HepG2 (cell line): Measurements from ENCODE around the gene OTUD7B. TPM values are rescaled to one million over a fixed set of nuclear protein-coding genes. Genes with fewer than 3 reads are reported as not detected.

Source experiments
- CEBPG ChIP-seq: IDR thresholded peaks from 2 replicates; pipeline ENCODE4 v1.6.1; 2016
- CREM ChIP-seq, 2 experiments: sonication (generic) in 1 of 2; formaldehyde crosslinking in 1 of 2; IDR thresholded peaks; 2 replicates each; pipeline versions ENCODE4 v1.4.0 to v1.6.1; 2016 to 2020; ENCODE audit warnings: antibody characterized with exemption in 1 of 2, mild to moderate bottlenecking in 1 of 2, missing genetic modification reagents in 1 of 2
- ETS1 ChIP-seq: sonication (generic); formaldehyde crosslinking; IDR thresholded peaks from 2 replicates; pipeline ENCODE4 v1.4.0; 2020; ENCODE audit warnings: missing genetic modification reagents
- KDM6A ChIP-seq: IDR thresholded peaks from 2 replicates; pipeline ENCODE4 v1.6.1; 2016; ENCODE audit warnings: low read depth
- KMT2A ChIP-seq: sonication (generic); formaldehyde crosslinking; IDR thresholded peaks from 2 replicates; pipeline ENCODE4 v1.4.0; 2020; ENCODE audit warnings: missing genetic modification reagents
- NONO ChIP-seq, 2 experiments: fragments of 450-650 bp in 1 of 2; sonication (generic) in 1 of 2; formaldehyde crosslinking in 1 of 2; IDR thresholded peaks in 1 of 2; conservative IDR thresholded peaks in 1 of 2; 2 replicates each; pipeline versions ENCODE4 v1.6.1 to v1.8.0; 2017 to 2022; ENCODE audit warnings: mild to moderate bottlenecking in 1 of 2, missing genetic modification reagents in 1 of 2, moderate library complexity in 1 of 2
- ONECUT2 ChIP-seq: sonication (generic); formaldehyde crosslinking; IDR thresholded peaks from 2 replicates; pipeline ENCODE4 v1.4.0; 2020; ENCODE audit warnings: missing genetic modification reagents
- RXRA ChIP-seq: sonication (generic); formaldehyde crosslinking; IDR thresholded peaks from 2 replicates; pipeline ENCODE4 v1.5.1; 2020; ENCODE audit warnings: missing genetic modification reagents
- SUZ12 ChIP-seq: fragments of 150-350 bp; IDR thresholded peaks from 2 replicates; pipeline ENCODE4 v1.6.1; 2014; ENCODE audit warnings: low read depth, low read length
- TEAD3 ChIP-seq: optimal IDR thresholded peaks from 2 replicates; pipeline ENCODE3; 2016; ENCODE audit warnings: borderline replicate concordance
- ZBTB7B ChIP-seq: sonication (generic); formaldehyde crosslinking; IDR thresholded peaks from 2 replicates; pipeline ENCODE4 v1.4.0; 2020; ENCODE audit warnings: missing genetic modification reagents
- ZFP36L1 ChIP-seq: sonication (generic); formaldehyde crosslinking; IDR thresholded peaks from 2 replicates; pipeline ENCODE4 v1.8.0; 2022; ENCODE audit warnings: mild to moderate bottlenecking, missing genetic modification reagents, moderate library complexity
- ZFP41 ChIP-seq: sonication (generic); formaldehyde crosslinking; IDR thresholded peaks from 2 replicates; pipeline ENCODE4 v1.4.0; 2020; ENCODE audit warnings: mild to moderate bottlenecking, missing genetic modification reagents, borderline replicate concordance
- ZFP82 ChIP-seq: sonication (generic); formaldehyde crosslinking; IDR thresholded peaks from 2 replicates; pipeline ENCODE4 v1.5.1; 2020; ENCODE audit warnings: mild to moderate bottlenecking, missing genetic modification reagents, borderline replicate concordance
- ZNF280D ChIP-seq: sonication (generic); formaldehyde crosslinking; IDR thresholded peaks from 2 replicates; pipeline ENCODE4 v1.5.1; 2020; ENCODE audit warnings: mild to moderate bottlenecking, missing genetic modification reagents
- ZNF296 ChIP-seq: sonication (generic); formaldehyde crosslinking; conservative IDR thresholded peaks from 2 replicates; pipeline ENCODE4 v1.5.0; 2020; ENCODE audit warnings: mild to moderate bottlenecking, missing genetic modification reagents
- ZNF501 ChIP-seq: sonication (generic); formaldehyde crosslinking; IDR thresholded peaks from 2 replicates; pipeline ENCODE4 v1.5.1; 2020; ENCODE audit warnings: mild to moderate bottlenecking, moderate library complexity, missing genetic modification reagents
- ZNF562 ChIP-seq: sonication (generic); formaldehyde crosslinking; IDR thresholded peaks from 2 replicates; pipeline ENCODE4 v1.8.0; 2022; ENCODE audit warnings: missing genetic modification reagents, borderline replicate concordance
- ZNF564 ChIP-seq: sonication (generic); formaldehyde crosslinking; IDR thresholded peaks from 2 replicates; pipeline ENCODE4 v1.8.1; 2023; ENCODE audit warnings: mild to moderate bottlenecking, missing genetic modification reagents
- ZNF670 ChIP-seq: sonication (generic); formaldehyde crosslinking; IDR thresholded peaks from 2 replicates; pipeline ENCODE4 v1.8.0; 2022; ENCODE audit warnings: mild to moderate bottlenecking, missing genetic modification reagents, borderline replicate concordance
- ZNF75D ChIP-seq: sonication (generic); formaldehyde crosslinking; IDR thresholded peaks from 2 replicates; pipeline ENCODE4 v1.8.1; 2023; ENCODE audit warnings: missing genetic modification reagents, mild to moderate bottlenecking, borderline replicate concordance
- ZNF773 ChIP-seq: sonication (generic); formaldehyde crosslinking; IDR thresholded peaks from 2 replicates; pipeline ENCODE4 v1.4.0; 2020; ENCODE audit warnings: missing genetic modification reagents, borderline replicate concordance
- ZNF841 ChIP-seq: sonication (generic); formaldehyde crosslinking; IDR thresholded peaks from 2 replicates; pipeline ENCODE4 v1.8.1; 2023; ENCODE audit warnings: missing genetic modification reagents, borderline replicate concordance
- ZSCAN21 ChIP-seq: sonication (generic); formaldehyde crosslinking; IDR thresholded peaks from 2 replicates; pipeline ENCODE4 v1.8.0; 2022; ENCODE audit warnings: mild to moderate bottlenecking, missing genetic modification reagents, moderate library complexity, borderline replicate concordance
- ZSCAN29 ChIP-seq: sonication (generic); formaldehyde crosslinking; conservative IDR thresholded peaks from 2 replicates; pipeline ENCODE4 v1.4.0; 2020; ENCODE audit warnings: mild to moderate bottlenecking, missing genetic modification reagents
- polyA plus RNA-seq, 8 experiments: library from polyadenylated mRNA; depleted of rRNA in 3 of 8; stranded (reverse) in 7 of 8; unstranded in 1 of 8; fragments of >200 nt; fragmentation: Illumina TruSeq in 4 of 8; extraction: Trizol in 4 of 8; gene quantifications; 2 replicates each; pipeline versions ENCODE4 v1.2.1 to v1.2.3, GENCODE V29; 2011 to 2016; ENCODE audit warnings: low read depth in 4 of 8, missing spikeins in 1 of 8, mixed read lengths in 1 of 8; ENCODE audit not compliant: insufficient read depth in 1 of 8
- total RNA-seq, 5 experiments: library from RNA; depleted of rRNA; stranded (reverse); fragments of >200 nt; fragmentation: Illumina TruSeq; extraction: Trizol; gene quantifications; 2 replicates each; pipeline ENCODE4 v1.2.3, GENCODE V29; 2016; ENCODE audit warnings: low read depth in 1 of 5

Gene OTUD7B
- total and polyA plus RNA-seq, 2 of the 13 experiments (the other 11 are each of a cell fraction or from before 2014, with no cell fraction given): 5.1 to 11.2 TPM

GRCh38 chr1:149888247-149888998, 122.1 kb downstream of the OTUD7B start (continued):
- no peak for TF ChIP-seq ETS1 (CRISPR knock-in tag)
- no peak for TF ChIP-seq ZNF773 (CRISPR knock-in tag)
- no peak for TF ChIP-seq ZNF280D (CRISPR knock-in tag)
- no peak; the same call in 1 of the 2 replicates for TF ChIP-seq ZNF670
- TF ChIP-seq ZNF564 (CRISPR knock-in tag): no peak
- TF ChIP-seq ZFP41 (CRISPR knock-in tag): no peak
- TF ChIP-seq ZSCAN21 (CRISPR knock-in tag): no peak
- TF ChIP-seq CREM (IDR thresholded peaks at IDR 0.05): peak; percentile 67; the same call in 1 of the 2 replicates
- TF ChIP-seq CREM (CRISPR knock-in tag; IDR thresholded peaks at IDR 0.05): no peak
- no peak for TF ChIP-seq ZBTB7B (CRISPR knock-in tag)
- TF ChIP-seq SUZ12: no peak
- no peak for TF ChIP-seq ZNF562
- no peak for TF ChIP-seq NONO (IDR thresholded peaks at IDR 0.05)
- TF ChIP-seq NONO (CRISPR knock-in tag; conservative IDR thresholded peaks at IDR 0.05): no peak
- TF ChIP-seq ZNF75D: no peak
- TF ChIP-seq ZNF501: no peak
- TF ChIP-seq KDM6A (CRISPR knock-in tag): no peak
- TF ChIP-seq ZNF296 (CRISPR knock-in tag): no peak
- no peak for TF ChIP-seq CEBPG (CRISPR knock-in tag)
- TF ChIP-seq TEAD3 (CRISPR knock-in tag): peak; percentile 43
- TF ChIP-seq ZFP82 (CRISPR knock-in tag): no peak
- no peak for TF ChIP-seq ZFP36L1 (CRISPR knock-in tag)
- TF ChIP-seq ZSCAN29: peak; percentile 43; the same call in 1 of the 2 replicates
- no peak for TF ChIP-seq ONECUT2 (CRISPR knock-in tag)
- no peak for TF ChIP-seq KMT2A
- no peak for TF ChIP-seq ZNF841 (CRISPR knock-in tag)
- TF ChIP-seq RXRA: no peak
